Coronary artery (tissue), 2 donors: ENCODE measurements around the gene PPP1R8.
A peak's percentile ranks its signal among the peaks of the same experiment; 100 is the strongest.
"Not testable (repeated sequence)": the region's sequence is repeated elsewhere in the genome, so short reads cannot be mapped to it uniquely, and the experiment has no call there.

Experiments
- DNase-seq: peaks from one replicate; pipeline ENCODE4 v3.0.0-alpha.2; 2017; ENCODE audit warnings: low spot score
- H3K27ac ChIP-seq, 2 donors: fragments of 200-600 bp; sonication (generic); one replicate each; pipeline ENCODE4 v1.5.1; 2016 to 2019
- H3K4me3 ChIP-seq: fragments of 200-600 bp; sonication (generic); 2 replicates; pipeline ENCODE4 v1.5.1; 2016; ENCODE audit warnings: mild to moderate bottlenecking, moderate library complexity
- CTCF ChIP-seq: fragments of 200-600 bp; sonication (generic); IDR thresholded peaks from one replicate; pipeline ENCODE4 v1.5.1; 2019; ENCODE audit warnings: antibody characterized with exemption

PPP1R8 gene

GRCh38 chr1:27816921-27817630 lies 13.5 kb upstream of the PPP1R8 start:
- TF ChIP-seq CTCF: no peak
- no peak for DNase-seq
- Histone ChIP-seq H3K27ac (peak overlapping the region; percentile 26 to 70), H3K4me3 (no peak overlapping the region)

GRCh38 chr1:27821761-27822315 lies 8.7 kb upstream of the PPP1R8 start:
- TF ChIP-seq CTCF: no peak

GRCh38 chr1:27823784-27824183 lies 6.8 kb upstream of the PPP1R8 start:
- no peak for TF ChIP-seq CTCF
- no peak overlapping the region for H3K4me3 ChIP-seq
- no peak overlapping the region for H3K27ac ChIP-seq
- DNase-seq: no peak

More at GRCh38 chr1:27821761-27822315, 8.7 kb upstream of the PPP1R8 start:
- H3K4me3 ChIP-seq: no peak overlapping the region
- no peak for DNase-seq
- H3K27ac ChIP-seq: no peak overlapping the region

GRCh38 chr1:27824411-27824810 lies 6.2 kb upstream of the PPP1R8 start:
- H3K27ac ChIP-seq: no peak overlapping the region
- H3K4me3 ChIP-seq: no peak overlapping the region
- no peak for TF ChIP-seq CTCF
- DNase-seq: no peak

GRCh38 chr1:27829339-27829960 lies 1.1 kb upstream of the PPP1R8 start:
- not testable (repeated sequence) for H3K4me3 ChIP-seq, DNase-seq, H3K27ac ChIP-seq

- no peak overlapping the region for H3K27ac ChIP-seq
- DNase-seq: no peak
- TF ChIP-seq CTCF: no peak
These were observed 1.2 kb downstream of the PPP1R8 start for GRCh38 chr1:27831568-27832410.

GRCh38 chr1:27832762-27833161 lies 2.2 kb downstream of the PPP1R8 start:
- Histone ChIP-seq H3K27ac (no peak overlapping the region), H3K4me3 (no peak overlapping the region)
- no peak for DNase-seq
- no peak for TF ChIP-seq CTCF

More at GRCh38 chr1:27831568-27832410, 1.2 kb downstream of the PPP1R8 start:
- peak overlapping the region; percentile 83 for H3K4me3 ChIP-seq
